Measurements from ENCODE around the gene ACSL6. TPM values are rescaled to one million over a fixed set of nuclear protein-coding genes. Genes with fewer than 3 reads are reported as not detected.

Gene ACSL6
- total and polyA plus RNA-seq, 2 donors (not counting 1 experiment from before 2014, with no cell fraction given) = 0.03 to 0.62 TPM

- no peaks in the 10 kb centered on the region for H3K4me1 Mint-ChIP-seq
- TF ChIP-seq EZH2 (IDR thresholded peaks at IDR 0.05; ENCODE audit: borderline replicate concordance, insufficient read depth, low read depth, low read length, poor library complexity, severe bottlenecking) (no peak), CTCF (IDR thresholded peaks at IDR 0.05) (no peak)
- peaks cover 3% of the 10 kb centered on the region for H3K27me3 Mint-ChIP-seq
- no peaks in the 10 kb centered on the region for H3K9me3 ChIP-seq (ENCODE audit: control extremely low read depth in 1 of 3, control insufficient read depth in 2 of 3, insufficient read depth in 1 of 3, low read length in 2 of 3)
- no peak overlapping the region for H3K27ac Mint-ChIP-seq
- no peak for ATAC-seq (ENCODE audit: low read depth)
- no peak overlapping the region for H2AFZ ChIP-seq (ENCODE audit: insufficient read depth, low read depth, low read length, poor library complexity, severe bottlenecking)
- peaks cover 0 to 7% (median 0%) of the 10 kb centered on the region in 4 experiments for H3K27me3 ChIP-seq (replicated peaks in 1 of 4; ENCODE audit: control extremely low read depth in 1 of 4, control insufficient read depth in 3 of 4, insufficient read depth in 4 of 4, low read length in 3 of 4)
- H4K20me1 ChIP-seq (ENCODE audit: control insufficient read depth, insufficient read depth, low read length, poor library complexity, severe bottlenecking) = no peaks in the 10 kb centered on the region
- no peaks in the 10 kb centered on the region for H3K9me3 Mint-ChIP-seq (ENCODE audit: insufficient read depth)
- H3K4me3 ChIP-seq (ENCODE audit: control extremely low read depth in 1 of 5, extremely low read depth in 1 of 5, insufficient read depth in 1 of 5, low read depth in 2 of 5, low read length in 4 of 5) = no peak overlapping the region
- ChIA-PET CTCF (interaction anchor here (1.2 to 1.7 kb wide), 2 partner anchors 8 to 10 kb away, joined by 3 to 7 read pairs; no protein-coding TSS in a partner anchor), POLR2A (no interaction called here)
- no peak overlapping the region for H3K4me3 Mint-ChIP-seq
- H3K9ac ChIP-seq (ENCODE audit: low read length) = no peak overlapping the region
- H3K27ac ChIP-seq (ENCODE audit: low read length in 2 of 2) = no peak overlapping the region
- WGBS (ENCODE audit: insufficient coverage) = 91% methylated on average over 10 of the region's 10 CpGs
- no peak for DNase-seq
- H3K4me1 ChIP-seq (ENCODE audit: control insufficient read depth in 2 of 2, insufficient read depth in 2 of 2, low read length in 2 of 2) = no peaks in the 10 kb centered on the region
- H3K79me2 ChIP-seq (ENCODE audit: control insufficient read depth, insufficient read depth, low read length) = no peaks in the 10 kb centered on the region
- no peaks in the 10 kb centered on the region for H3K36me3 ChIP-seq (replicated peaks in 1 of 2; ENCODE audit: control extremely low read depth in 1 of 2, control insufficient read depth in 1 of 2, extremely low read depth in 1 of 2, insufficient read depth in 2 of 2, low read length in 1 of 2)
- H3K4me2 ChIP-seq (replicated peaks; ENCODE audit: low read depth, low read length, poor library complexity, severe bottlenecking) = no peak overlapping the region
- intact Hi-C loops (cut with micrococcal nuclease) = no loop called here
Observed at GRCh38 chr5:132054031-132054696, 42.7 kb upstream of the ACSL6 start.

GRCh38 chr5:132053483-132053882, 42.0 kb upstream of the ACSL6 start:
- no peak overlapping the region for H2AFZ ChIP-seq (ENCODE audit: insufficient read depth, low read depth, low read length, poor library complexity, severe bottlenecking)
- H3K4me3 ChIP-seq (ENCODE audit: control extremely low read depth in 1 of 5, extremely low read depth in 1 of 5, insufficient read depth in 1 of 5, low read depth in 2 of 5, low read length in 4 of 5) = no peak overlapping the region
- no peaks in the 10 kb centered on the region for H3K4me1 Mint-ChIP-seq
- H3K9ac ChIP-seq (ENCODE audit: low read length) = no peak overlapping the region
- no peaks in the 10 kb centered on the region for H3K79me2 ChIP-seq (ENCODE audit: control insufficient read depth, insufficient read depth, low read length)
- ATAC-seq (ENCODE audit: low read depth) (no peak), DNase-seq (no peak)
- no peaks in the 10 kb centered on the region for H4K20me1 ChIP-seq (ENCODE audit: control insufficient read depth, insufficient read depth, low read length, poor library complexity, severe bottlenecking)
- peaks cover 3% of the 10 kb centered on the region for H3K27me3 Mint-ChIP-seq
- TF ChIP-seq EZH2 (IDR thresholded peaks at IDR 0.05; ENCODE audit: borderline replicate concordance, insufficient read depth, low read depth, low read length, poor library complexity, severe bottlenecking) (no peak), CTCF (IDR thresholded peaks at IDR 0.05) (no peak)
- no peaks in the 10 kb centered on the region for H3K9me3 Mint-ChIP-seq (ENCODE audit: insufficient read depth)
- H3K4me2 ChIP-seq (replicated peaks; ENCODE audit: low read depth, low read length, poor library complexity, severe bottlenecking) = no peak overlapping the region
- POLR2A ChIA-PET = no interaction called here
- CTCF ChIA-PET = interaction anchor here (0.7 to 1.7 kb wide), 3 partner anchors 8 to 10 kb away, joined by 3 to 7 read pairs (median 3); no protein-coding TSS in a partner anchor
- peaks cover 0 to 7% (median 0%) of the 10 kb centered on the region in 4 experiments for H3K27me3 ChIP-seq (replicated peaks in 1 of 4; ENCODE audit: control extremely low read depth in 1 of 4, control insufficient read depth in 3 of 4, insufficient read depth in 4 of 4, low read length in 3 of 4)
- H3K9me3 ChIP-seq (ENCODE audit: control extremely low read depth in 1 of 3, control insufficient read depth in 2 of 3, insufficient read depth in 1 of 3, low read length in 2 of 3) = no peaks in the 10 kb centered on the region
- no peak overlapping the region for H3K27ac Mint-ChIP-seq
- WGBS (ENCODE audit: insufficient coverage) = 80% methylated on average over 1 of the region's 4 CpGs
- H3K36me3 ChIP-seq (replicated peaks in 1 of 2; ENCODE audit: control extremely low read depth in 1 of 2, control insufficient read depth in 1 of 2, extremely low read depth in 1 of 2, insufficient read depth in 2 of 2, low read length in 1 of 2) = no peaks in the 10 kb centered on the region
- no peak overlapping the region for H3K4me3 Mint-ChIP-seq
- no peak overlapping the region for H3K27ac ChIP-seq (ENCODE audit: low read length in 2 of 2)
- H3K4me1 ChIP-seq (ENCODE audit: control insufficient read depth in 2 of 2, insufficient read depth in 2 of 2, low read length in 2 of 2) = no peaks in the 10 kb centered on the region
- intact Hi-C loops (cut with micrococcal nuclease) = no loop called here
